Upper lobe of left lung (tissue), 6 donors: ENCODE data around the gene KAZN. TPM values are rescaled to one million over a fixed set of nuclear protein-coding genes. Genes with fewer than 3 reads are reported as not detected.

ENCODE experiments used
- ATAC-seq, 2 donors: fragments of 200-7000 bp; cut with Tn5 transposase; one replicate each; pipeline ENCODE4 v1.9.1; 2022; ENCODE audit warnings: mild to moderate bottlenecking in 2 of 2, moderate library complexity in 2 of 2; ENCODE audit not compliant: low FRiP score in 2 of 2
- DNase-seq, 2 donors: peaks; one replicate each; pipeline ENCODE4 v3.0.0-alpha.2; 2019 to 2020
- H3K27ac ChIP-seq, 4 donors: fragments of 200-600 bp; sonication (generic); one replicate each; pipeline ENCODE4 v1.5.1; 2016 to 2019
- H3K27me3 ChIP-seq, 4 donors: fragments of 200-600 bp; sonication (generic); one replicate each; pipeline ENCODE4 v1.5.1; 2017 to 2019
- H3K36me3 ChIP-seq, 4 donors: fragments of 200-600 bp; sonication (generic); one replicate each; pipeline ENCODE4 v1.5.1; 2016 to 2019
- H3K4me1 ChIP-seq, 4 donors: fragments of 200-600 bp; sonication (generic); one replicate each; pipeline ENCODE4 v1.5.1; 2018 to 2019
- H3K4me3 ChIP-seq, 4 donors: fragments of 200-600 bp; sonication (generic); one replicate each; pipeline ENCODE4 v1.5.1; 2017 to 2019; ENCODE audit warnings: mild to moderate bottlenecking in 2 of 4, moderate library complexity in 1 of 4
- H3K9me3 ChIP-seq, 4 donors: fragments of 200-600 bp; sonication (generic); one replicate each; pipeline ENCODE4 v1.5.1; 2018 to 2019
- CTCF ChIP-seq, 6 experiments: fragments of 450-650 bp in 4 of 6; fragments of 200-600 bp in 2 of 6; sonication (generic) in 2 of 6; IDR thresholded peaks; one replicate each; pipeline ENCODE4 v1.5.1; 2016 to 2019; ENCODE audit warnings: antibody characterized with exemption in 6 of 6
- EP300 ChIP-seq, 4 donors: sonication (generic); formaldehyde crosslinking; IDR thresholded peaks; one replicate each; pipeline ENCODE4 v1.5.1; 2017; ENCODE audit warnings: antibody characterized with exemption in 4 of 4, control low read depth in 2 of 4
- POLR2A ChIP-seq, 4 donors: fragments of 450-650 bp; IDR thresholded peaks; one replicate each; pipeline ENCODE4 v1.5.1; 2016 to 2017; ENCODE audit warnings: antibody characterized with exemption in 4 of 4, mild to moderate bottlenecking in 2 of 4
- POLR2AphosphoS5 ChIP-seq, 2 donors: sonication (generic); formaldehyde crosslinking; IDR thresholded peaks; one replicate each; pipeline ENCODE4 v1.5.1; 2017; ENCODE audit warnings: antibody characterized with exemption in 2 of 2
- WGBS, 2 donors: methylation state at CpG; one replicate each; pipeline ENCODE4 v1.1.5; 2017 to 2018; 5-methylcytosine and 5-hydroxymethylcytosine counted together
- total RNA-seq, 6 donors: library from RNA; depleted of rRNA in 4 of 6; stranded (reverse); fragments of >200 nt in 4 of 6; gene quantifications; one replicate each; pipeline versions ENCODE4 v1.1.0 to v1.2.1, GENCODE V29; 2016 to 2021
- donor health status: DM: no; HTN: no; CAD: no; lungs with moderate emphysema.
- donor health status: DM: no; HTN: yes; CAD: no; lungs with severe emphysema.

KAZN gene
- total RNA-seq, 6 donors from 2014 or later: 11.5 to 30.0 (median 17.6) TPM

- DNase-seq (no peak), ATAC-seq (no peak)
- no peaks in the 10 kb centered on the region for H3K4me1 ChIP-seq
- 84 to 88% methylated on average over 7 of the region's 7 CpGs for WGBS, 2 donors
- no peak overlapping the region for H3K27ac ChIP-seq
- no peaks in the 10 kb centered on the region for H3K36me3 ChIP-seq
- no peak for TF ChIP-seq CTCF (IDR thresholded peaks at IDR 0.05)
- no peak for TF ChIP-seq EP300 (IDR thresholded peaks at IDR 0.05)
- no peak for TF ChIP-seq POLR2A (IDR thresholded peaks at IDR 0.05)
- no peak for TF ChIP-seq POLR2AphosphoS5 (IDR thresholded peaks at IDR 0.05)
- no peaks in the 10 kb centered on the region for H3K27me3 ChIP-seq
- no peaks in the 10 kb centered on the region for H3K9me3 ChIP-seq
- H3K4me3 ChIP-seq: no peak overlapping the region
Measured at GRCh38 chr1:14617791-14618190, 19.3 kb downstream of the KAZN start.

- Histone ChIP-seq H3K9me3 (peaks cover 0 to 3% (median 0%) of the 10 kb centered on the region in 4 donors), H3K27me3 (no peaks in the 10 kb centered on the region), H3K36me3 (no peaks in the 10 kb centered on the region), H3K4me1 (no peaks in the 10 kb centered on the region), H3K4me3 (no peak overlapping the region), H3K27ac (no peak overlapping the region)
- no peak for TF ChIP-seq POLR2A (IDR thresholded peaks at IDR 0.05)
- no peak for TF ChIP-seq CTCF (IDR thresholded peaks at IDR 0.05)
- TF ChIP-seq POLR2AphosphoS5 (IDR thresholded peaks at IDR 0.05): no peak
- TF ChIP-seq EP300 (IDR thresholded peaks at IDR 0.05): no peak
- no peak for ATAC-seq
- no peak for DNase-seq
Measured at GRCh38 chr1:14620941-14621340, 22.5 kb downstream of the KAZN start.

GRCh38 chr1:14623090-14623489 is 24.6 kb downstream of the KAZN start:
- Histone ChIP-seq H3K36me3 (no peaks in the 10 kb centered on the region), H3K4me3 (no peak overlapping the region), H3K4me1 (peaks cover 0 to 5% (median 0%) of the 10 kb centered on the region in 4 donors), H3K27me3 (no peaks in the 10 kb centered on the region), H3K9me3 (peaks cover 0 to 3% (median 0%) of the 10 kb centered on the region in 4 donors), H3K27ac (no peak overlapping the region)
- DNase-seq (no peak), ATAC-seq (no peak)
- WGBS, 2 donors: 90 to 97% methylated on average over 2 of the region's 2 CpGs
- TF ChIP-seq POLR2A (IDR thresholded peaks at IDR 0.05) (no peak), CTCF (IDR thresholded peaks at IDR 0.05) (no peak), POLR2AphosphoS5 (IDR thresholded peaks at IDR 0.05) (no peak), EP300 (IDR thresholded peaks at IDR 0.05) (no peak)

GRCh38 chr1:14624941-14625340 is 26.5 kb downstream of the KAZN start:
- 95% methylated on average over 7 of the region's 7 CpGs for WGBS, 2 donors
- peaks cover 0 to 5% (median 0%) of the 10 kb centered on the region in 4 donors for H3K4me1 ChIP-seq
- TF ChIP-seq POLR2AphosphoS5 (IDR thresholded peaks at IDR 0.05) (no peak), EP300 (IDR thresholded peaks at IDR 0.05) (no peak), CTCF (IDR thresholded peaks at IDR 0.05) (no peak)

GRCh38 chr1:14625572-14625971 is 27.1 kb downstream of the KAZN start:
- ATAC-seq: no peak
- H3K9me3 ChIP-seq: peaks cover 0 to 3% (median 0%) of the 10 kb centered on the region in 4 donors
- no peak overlapping the region for H3K4me3 ChIP-seq
- H3K27ac ChIP-seq: no peak overlapping the region
- 71 to 73% methylated on average over 11 of the region's 11 CpGs for WGBS, 2 donors
- no peaks in the 10 kb centered on the region for H3K27me3 ChIP-seq
- no peaks in the 10 kb centered on the region for H3K36me3 ChIP-seq
- peaks cover 0 to 5% (median 0%) of the 10 kb centered on the region in 4 donors for H3K4me1 ChIP-seq
- no peak for TF ChIP-seq POLR2AphosphoS5 (IDR thresholded peaks at IDR 0.05)
- DNase-seq: no peak

More at GRCh38 chr1:14624941-14625340, 26.5 kb downstream of the KAZN start:
- no peaks in the 10 kb centered on the region for H3K36me3 ChIP-seq
- no peaks in the 10 kb centered on the region for H3K27me3 ChIP-seq
- ATAC-seq (no peak), DNase-seq (no peak)
- H3K4me3 ChIP-seq: no peak overlapping the region
- H3K9me3 ChIP-seq: peaks cover 0 to 3% (median 0%) of the 10 kb centered on the region in 4 donors
- no peak overlapping the region for H3K27ac ChIP-seq
